ENCODE data around the gene GALNT16. TPM values are rescaled to one million over a fixed set of nuclear protein-coding genes. Genes with fewer than 3 reads are reported as not detected.

GALNT16 gene
- total RNA-seq, 1 donor from 2014 or later: 0.35 TPM

GRCh38 chr14:69358966-69359365 is 99.0 kb downstream of the GALNT16 start:
- no peak for DNase-seq (ENCODE audit: low read depth)
- no peak for TF ChIP-seq CTCF (conservative IDR thresholded peaks at IDR 0.05; ENCODE audit: low read depth, low read length)
- H3K4me3 ChIP-seq (ENCODE audit: low read depth, low read length): no peak overlapping the region

- H3K4me3 ChIP-seq (ENCODE audit: low read depth, low read length): no peak overlapping the region
- no peak for DNase-seq (ENCODE audit: low read depth)
- no peak for TF ChIP-seq CTCF (conservative IDR thresholded peaks at IDR 0.05; ENCODE audit: low read depth, low read length)
These were observed 100.6 kb downstream of the GALNT16 start for GRCh38 chr14:69360438-69361108.

GRCh38 chr14:69363055-69363454 is 103.1 kb downstream of the GALNT16 start:
- H3K4me3 ChIP-seq (ENCODE audit: low read depth, low read length): no peak overlapping the region
- peak; percentile 63 for TF ChIP-seq CTCF (conservative IDR thresholded peaks at IDR 0.05; ENCODE audit: low read depth, low read length)
- no peak for DNase-seq (ENCODE audit: low read depth)

GRCh38 chr14:69363964-69364363 is 104.0 kb downstream of the GALNT16 start:
- no peak for TF ChIP-seq CTCF (conservative IDR thresholded peaks at IDR 0.05; ENCODE audit: low read depth, low read length)
- no peak for DNase-seq (ENCODE audit: low read depth)
- H3K4me3 ChIP-seq (ENCODE audit: low read depth, low read length): no peak overlapping the region

- no peak for TF ChIP-seq CTCF (conservative IDR thresholded peaks at IDR 0.05; ENCODE audit: low read depth, low read length)
- H3K4me3 ChIP-seq (ENCODE audit: low read depth, low read length): no peak overlapping the region
- no peak for DNase-seq (ENCODE audit: low read depth)
These were observed 104.4 kb downstream of the GALNT16 start for GRCh38 chr14:69364378-69364777.

GRCh38 chr14:69366069-69366468 is 106.1 kb downstream of the GALNT16 start:
- H3K4me3 ChIP-seq (ENCODE audit: low read depth, low read length): no peak overlapping the region
- DNase-seq (ENCODE audit: low read depth): no peak
- TF ChIP-seq CTCF (conservative IDR thresholded peaks at IDR 0.05; ENCODE audit: low read depth, low read length): no peak

GRCh38 chr14:69366761-69367160 is 106.8 kb downstream of the GALNT16 start:
- no peak for TF ChIP-seq CTCF (conservative IDR thresholded peaks at IDR 0.05; ENCODE audit: low read depth, low read length)
- DNase-seq (ENCODE audit: low read depth): no peak
- H3K4me3 ChIP-seq (ENCODE audit: low read depth, low read length): no peak overlapping the region
